ENCODE measurements around the gene CNGB1.
A peak's percentile ranks its signal among the peaks of the same experiment; 100 is the strongest.
"Not testable (repeated sequence)": the region's sequence is repeated elsewhere in the genome, so short reads cannot be mapped to it uniquely, and the experiment has no call there.

CNGB1 gene

DNA sequence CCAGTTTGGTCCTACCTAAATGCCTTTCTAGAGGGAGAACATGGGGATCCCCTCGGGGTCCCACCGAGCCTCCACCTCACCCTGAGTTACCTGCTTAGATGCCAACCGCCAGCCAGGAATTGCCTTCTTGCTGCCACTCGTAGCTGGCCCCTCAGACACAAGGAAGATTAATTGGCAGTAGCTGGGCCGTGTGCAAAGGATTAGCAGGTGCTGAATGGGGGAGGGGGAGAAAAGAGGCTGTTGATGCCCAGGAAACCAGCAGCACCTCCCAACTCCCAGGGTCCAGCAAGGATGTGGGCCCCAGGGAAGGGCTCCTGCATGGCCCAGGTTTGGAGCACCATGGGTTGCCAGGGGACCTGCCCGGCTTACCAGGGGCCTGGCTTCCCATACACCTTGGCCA is at the start of gene CNGB1:
TSS of gene CNGB1 (minus strand) at position 159 of the 400 bp plus-strand sequence. CDS start 3,842 bp downstream, outside the sequence.
- peak; percentile 83 for DNase-seq

DNA sequence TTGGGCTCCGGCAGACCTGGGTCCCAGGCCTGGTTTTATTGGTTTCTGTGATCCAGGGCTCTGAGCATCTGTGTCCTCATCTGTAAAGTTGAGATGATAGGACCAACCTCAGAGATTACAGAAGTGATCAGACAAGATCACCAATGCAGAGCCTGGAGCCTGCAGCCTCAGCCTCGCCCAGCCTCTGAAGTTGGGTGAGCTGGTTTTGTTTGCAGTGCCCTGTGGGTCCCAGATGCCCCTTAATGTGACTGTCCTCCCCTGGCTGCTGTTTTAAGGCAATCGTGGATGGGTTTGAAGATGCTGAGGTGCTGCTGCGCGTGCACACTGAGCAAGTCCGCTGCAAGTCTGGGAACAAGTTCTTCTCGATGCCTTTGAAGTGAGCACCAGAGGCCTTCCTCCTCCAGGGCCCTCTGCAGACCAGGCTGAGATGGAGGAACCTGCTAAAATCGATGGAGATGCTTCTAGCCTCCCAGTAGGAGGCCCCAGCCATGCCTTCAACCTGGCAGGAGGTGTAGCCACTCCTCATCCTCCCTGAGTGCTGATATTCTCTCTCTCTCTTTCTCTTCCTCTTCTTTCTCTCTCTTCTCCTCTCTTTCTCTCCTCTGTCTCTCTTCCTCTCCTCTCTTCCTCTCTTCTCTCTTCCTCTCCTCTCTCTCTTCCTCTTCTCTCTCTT is 49.1 kb upstream of the CNGB1 start:
- no peak for DNase-seq

DNA sequence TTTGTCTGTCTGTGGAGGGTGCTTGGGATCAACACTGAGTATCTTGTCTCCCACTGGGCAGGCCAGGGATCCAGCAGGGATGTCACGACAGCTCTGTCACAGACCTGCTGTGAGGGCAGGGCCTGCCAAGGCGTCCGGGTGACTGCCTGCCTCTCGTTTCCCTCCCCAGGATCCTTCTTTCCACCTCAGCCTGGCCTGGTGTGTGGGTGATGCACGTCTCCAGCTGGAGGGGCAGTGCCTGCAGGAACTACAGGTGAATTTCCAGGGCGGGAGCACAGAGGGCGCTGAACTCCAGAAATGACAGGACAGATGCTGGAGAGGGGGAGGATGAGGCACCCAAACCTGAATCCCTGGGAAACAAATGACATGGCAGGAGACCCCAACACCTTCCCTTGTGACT is 47.9 kb upstream of the CNGB1 start:
- no peak for DNase-seq

DNA sequence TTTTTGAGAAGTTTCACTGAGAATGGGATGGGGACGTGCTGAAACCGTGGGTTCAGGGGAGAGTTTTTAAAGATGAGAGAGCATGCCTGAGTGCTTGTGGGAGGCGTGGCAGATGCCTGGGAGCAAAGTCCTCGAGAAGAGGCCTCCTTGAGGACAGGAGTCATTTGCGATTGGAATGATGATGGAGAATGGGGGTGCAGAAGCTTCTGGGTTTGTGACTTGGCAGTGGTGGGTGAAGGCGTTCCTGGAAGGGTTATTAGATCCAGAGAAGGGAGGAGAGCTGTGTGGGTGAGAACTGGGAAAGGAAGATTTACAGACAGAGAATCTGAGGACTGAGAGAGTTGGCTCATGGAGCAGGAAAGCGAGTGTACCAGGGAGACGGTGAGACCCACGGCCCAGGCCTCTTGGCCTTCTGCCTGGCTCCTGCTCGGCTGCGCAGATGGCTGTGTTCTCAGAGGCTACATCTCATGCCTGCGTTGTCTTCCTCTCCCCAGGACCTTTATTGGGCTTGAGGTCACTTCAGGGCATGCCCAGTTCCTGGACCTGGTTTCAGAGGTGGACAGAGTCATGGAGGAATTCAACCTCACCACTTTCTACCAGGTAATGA is 46.0 kb upstream of the CNGB1 start:
- no peak for DNase-seq

DNA sequence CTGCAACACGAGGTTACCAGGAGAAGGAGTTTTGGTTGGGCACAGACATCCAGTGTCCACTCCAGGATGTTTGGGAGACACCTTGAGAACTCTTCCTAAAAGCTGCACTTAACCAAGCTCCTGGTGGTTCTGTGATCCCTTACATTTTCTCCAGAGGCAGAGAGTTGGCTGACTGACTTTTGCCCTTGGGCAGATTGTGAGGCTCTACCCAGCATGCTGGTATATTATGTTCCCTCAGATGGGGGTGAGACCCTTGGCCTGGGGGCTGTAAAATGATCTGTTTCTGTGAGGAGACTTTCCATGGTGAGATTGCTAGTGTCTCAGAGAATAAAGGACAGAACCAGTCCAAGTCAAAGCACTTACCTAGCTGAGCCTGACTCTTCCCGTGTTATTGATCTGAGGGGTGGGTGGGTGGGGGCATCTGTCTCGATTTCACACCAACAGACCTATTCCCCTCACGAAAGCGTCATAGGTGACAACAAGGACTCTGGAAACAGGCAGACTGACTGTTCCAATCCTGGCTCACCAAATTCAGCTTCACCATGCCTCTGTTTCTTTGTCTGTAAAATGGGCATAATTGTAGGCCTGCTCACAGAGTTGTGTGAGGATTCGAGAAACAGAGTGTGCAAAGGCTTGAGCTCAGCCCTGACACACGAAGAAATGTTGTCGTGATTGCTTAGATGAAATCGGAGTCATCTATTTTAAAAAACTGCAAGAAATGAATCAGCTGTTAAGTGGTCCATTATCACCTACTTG is 42.5 kb upstream of the CNGB1 start:
- DNase-seq: no peak

DNA sequence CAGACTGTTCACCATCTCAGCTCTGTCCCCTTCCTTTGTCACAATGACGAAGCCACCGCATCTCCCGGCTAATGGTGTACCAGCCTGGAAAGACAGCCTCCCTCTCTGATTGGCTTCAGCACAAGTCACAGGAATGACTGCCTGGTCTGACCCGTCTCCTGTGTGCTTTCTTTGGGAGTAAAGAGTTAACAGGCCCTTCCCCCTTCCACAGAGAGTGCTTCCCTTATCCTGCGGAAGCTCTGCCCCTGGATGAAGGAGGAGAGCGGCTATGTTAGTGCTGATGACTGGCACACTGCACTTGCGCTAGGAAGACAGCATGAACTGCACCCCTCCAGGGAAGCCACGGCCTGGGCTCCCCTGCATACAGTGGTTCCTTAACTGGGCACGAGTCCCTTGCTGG is 41.6 kb upstream of the CNGB1 start:
- DNase-seq: no peak

DNA sequence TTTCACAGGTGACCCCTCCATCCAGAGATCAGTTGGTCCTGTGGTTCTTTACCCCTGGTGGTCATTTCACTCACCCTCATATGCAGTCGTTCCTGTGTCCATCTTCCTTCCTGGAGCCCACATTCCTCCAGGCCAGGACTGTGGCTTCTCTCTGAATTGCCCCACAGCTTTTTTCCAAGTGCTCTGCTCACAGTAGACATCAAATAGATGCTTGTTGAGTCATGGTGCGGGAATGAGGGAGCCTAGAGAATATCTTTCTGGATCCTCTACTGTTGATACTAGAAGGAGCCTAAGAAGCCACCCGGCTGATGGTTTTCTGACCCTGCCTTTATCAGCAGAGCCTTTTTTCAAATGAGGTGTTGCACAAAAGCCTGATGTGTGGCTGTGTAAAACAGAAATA is 40.7 kb upstream of the CNGB1 start:
- DNase-seq: no peak

DNA sequence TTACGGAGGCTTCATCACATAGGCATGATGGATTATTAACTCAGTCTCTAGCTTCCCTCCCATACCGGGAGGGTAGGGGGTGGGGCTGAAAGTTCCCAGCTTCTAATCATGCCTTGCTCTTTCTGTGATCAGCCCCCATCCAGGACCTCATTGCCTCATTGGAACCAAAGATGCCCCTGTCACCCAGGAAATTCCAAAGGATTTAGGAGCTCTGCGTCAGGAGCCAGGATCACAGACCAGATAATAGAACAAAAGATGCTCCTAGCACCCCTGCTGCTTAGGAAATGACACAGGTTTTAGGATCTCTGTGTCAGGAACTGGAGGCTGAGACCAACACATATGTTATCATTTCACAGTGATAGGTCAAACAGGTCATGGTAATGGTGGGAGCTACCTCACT is 40.0 kb upstream of the CNGB1 start:
- no peak for DNase-seq

DNA sequence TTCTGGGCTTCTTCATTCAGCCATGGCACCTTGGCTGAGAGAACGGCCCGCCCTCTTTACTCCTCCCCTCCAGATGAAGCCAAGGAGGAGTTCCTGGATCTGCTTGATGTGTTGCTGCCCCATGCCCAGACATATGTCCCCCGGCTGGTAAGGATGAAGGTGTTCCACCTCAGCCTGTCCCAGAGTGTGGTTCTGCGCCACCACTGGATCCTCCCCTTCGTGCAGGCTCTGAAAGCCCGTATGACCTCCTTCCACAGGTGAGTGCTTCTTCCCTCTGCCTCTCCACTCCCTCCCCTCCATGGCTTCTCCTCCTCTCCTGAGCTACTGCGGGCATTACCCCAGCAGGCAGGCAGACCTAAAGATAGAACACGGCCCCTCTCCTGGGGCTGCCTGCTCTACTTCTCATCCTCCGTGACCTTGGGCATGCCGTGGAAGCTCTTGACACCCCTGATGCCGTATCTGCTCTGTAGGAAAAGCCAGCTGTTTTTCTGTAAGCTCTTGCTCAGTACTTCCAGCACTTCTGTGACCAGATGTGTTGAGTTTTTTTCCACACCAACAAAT is 39.0 kb upstream of the CNGB1 start:
- DNase-seq: no peak

DNA sequence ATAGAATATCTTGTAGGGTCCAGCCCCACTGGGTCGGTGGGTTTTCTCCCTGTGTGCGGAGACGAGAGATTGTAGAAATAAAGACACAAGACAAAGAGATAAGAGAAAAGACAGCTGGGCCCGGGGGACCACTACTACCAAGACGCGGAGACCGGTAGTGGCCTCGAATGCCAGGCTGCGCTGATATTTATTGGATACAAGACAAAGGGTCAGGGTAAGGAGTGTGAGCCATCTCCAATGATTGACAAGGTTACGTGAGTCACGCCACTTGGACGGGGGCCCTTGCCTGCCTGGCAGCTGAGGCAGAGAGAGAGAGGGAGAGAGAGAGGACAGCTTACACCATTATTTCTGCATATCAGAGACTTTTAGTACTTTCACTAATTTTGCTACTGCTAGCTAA is 33.8 kb upstream of the CNGB1 start:
- DNase-seq: not testable (repeated sequence)

DNA sequence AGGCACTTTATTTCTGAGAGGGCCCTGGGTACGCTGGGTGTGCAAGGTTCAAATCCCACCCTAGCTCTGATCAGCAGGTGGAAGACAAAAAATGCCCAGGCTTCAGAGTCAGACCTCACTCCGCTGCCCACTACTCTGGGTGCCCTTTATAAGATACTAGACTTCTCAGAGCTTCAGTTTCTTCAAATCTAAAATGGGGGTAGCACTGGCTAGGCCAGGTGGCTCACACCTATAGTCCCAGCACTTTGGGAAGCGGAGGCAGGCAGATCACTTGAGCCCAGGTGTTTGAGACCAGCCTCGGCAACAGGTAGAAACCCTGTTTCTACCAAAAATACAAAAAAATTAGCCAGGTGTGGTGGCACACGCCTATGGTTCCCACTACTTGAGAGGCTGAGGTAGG is 32.0 kb upstream of the CNGB1 start:
- DNase-seq: no peak

DNA sequence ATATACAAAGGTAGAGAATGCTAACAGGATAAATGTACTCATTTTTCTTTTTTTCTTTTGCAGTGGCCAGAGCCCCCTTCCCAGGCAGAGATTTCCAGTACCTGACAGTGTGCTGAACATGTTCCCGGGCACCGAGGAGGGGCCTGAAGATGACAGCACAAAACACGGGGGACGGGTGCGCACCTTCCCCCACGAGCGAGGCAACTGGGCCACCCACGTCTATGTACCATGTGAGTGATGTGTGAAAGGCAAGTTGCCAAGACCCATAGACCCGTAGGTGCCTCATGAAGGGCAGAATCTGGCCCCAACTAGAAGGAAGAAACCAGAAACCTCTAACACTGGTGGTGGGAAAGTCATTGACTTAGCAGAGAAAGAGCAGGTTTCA is 31.5 kb upstream of the CNGB1 start:
- no peak for DNase-seq

DNA sequence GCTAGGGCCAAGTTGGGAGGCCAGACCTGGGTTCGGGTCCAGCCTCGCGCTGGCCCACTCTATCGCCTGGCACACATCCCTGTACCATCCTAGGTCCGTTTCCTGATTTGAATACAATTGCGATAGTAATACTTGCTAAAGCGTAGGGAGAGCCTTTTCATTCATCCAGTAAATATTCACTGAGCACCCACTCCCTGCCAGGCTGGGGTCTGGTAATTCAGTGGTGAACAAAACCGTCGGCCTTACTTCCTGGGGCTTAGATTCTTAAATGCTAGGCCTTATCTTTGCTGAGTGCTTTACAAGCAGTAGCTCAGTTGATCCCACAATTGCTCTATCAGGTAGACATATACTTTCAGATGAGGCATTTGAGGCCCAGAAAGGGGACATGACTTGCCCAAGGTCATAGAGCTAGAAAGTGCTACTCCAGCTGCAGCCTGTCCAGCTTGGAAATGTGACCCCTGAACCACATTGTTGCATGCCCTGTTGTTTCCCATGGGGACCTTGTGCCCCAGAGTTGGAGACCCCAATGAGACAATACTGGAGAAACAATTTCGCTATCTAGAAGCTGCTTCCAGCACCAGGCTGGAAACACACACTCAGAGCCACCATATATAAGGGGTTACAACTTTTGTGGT is 31.0 kb upstream of the CNGB1 start:
- no peak for DNase-seq

DNA sequence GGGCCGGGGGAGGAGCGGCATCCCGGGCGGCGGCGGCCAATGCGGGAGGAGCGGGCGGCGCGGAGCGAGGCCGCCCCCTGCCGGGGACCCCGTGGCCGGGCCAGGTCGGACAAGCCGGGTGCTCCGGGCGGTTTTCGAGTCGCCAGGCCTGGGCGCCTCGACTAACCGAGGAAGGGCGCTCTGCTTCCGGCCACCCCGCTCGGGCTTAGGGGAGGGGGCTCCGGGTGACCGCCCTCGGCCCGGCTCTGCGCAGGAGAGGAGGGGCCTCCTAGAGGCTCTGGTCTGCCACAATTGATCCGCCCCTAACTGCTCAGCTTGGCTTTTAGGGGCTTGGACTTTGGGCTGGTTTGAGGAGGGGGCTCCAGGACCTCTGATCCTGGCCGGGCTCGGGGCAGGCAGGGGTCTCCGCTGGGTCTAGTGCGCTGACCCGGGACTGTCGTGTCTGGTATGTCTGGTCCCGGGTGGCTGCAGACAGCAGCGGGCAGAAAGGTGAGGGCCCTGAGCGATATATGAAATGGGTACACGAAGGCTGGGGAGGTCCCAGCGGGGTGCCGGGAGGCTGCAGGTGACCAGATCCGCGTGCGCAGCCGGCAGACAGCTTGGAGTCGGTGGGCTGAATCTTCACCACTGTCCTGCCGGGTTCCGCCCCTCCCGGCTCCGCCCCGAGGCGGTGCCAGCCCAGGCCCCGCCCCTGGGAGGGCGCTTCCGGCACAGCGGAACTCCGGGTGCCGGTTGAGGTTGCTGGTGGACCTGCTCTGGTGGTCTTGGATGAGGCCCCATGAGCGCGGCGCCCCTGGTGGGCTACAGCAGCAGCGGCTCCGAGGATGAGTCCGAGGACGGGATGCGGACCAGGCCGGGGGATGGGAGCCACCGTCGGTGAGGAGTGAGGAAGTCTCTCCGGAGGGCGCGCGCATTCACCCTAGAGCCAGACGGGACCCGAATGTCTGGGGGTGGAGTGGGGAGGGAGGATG is 30.1 kb upstream of the CNGB1 start, which contains the start of gene USB1:
TSS of gene USB1 (plus strand) at position 702 of the 971 bp plus-strand sequence. CDS start at position 779, 77 bp downstream.
- DNase-seq: peak; percentile 53

DNA sequence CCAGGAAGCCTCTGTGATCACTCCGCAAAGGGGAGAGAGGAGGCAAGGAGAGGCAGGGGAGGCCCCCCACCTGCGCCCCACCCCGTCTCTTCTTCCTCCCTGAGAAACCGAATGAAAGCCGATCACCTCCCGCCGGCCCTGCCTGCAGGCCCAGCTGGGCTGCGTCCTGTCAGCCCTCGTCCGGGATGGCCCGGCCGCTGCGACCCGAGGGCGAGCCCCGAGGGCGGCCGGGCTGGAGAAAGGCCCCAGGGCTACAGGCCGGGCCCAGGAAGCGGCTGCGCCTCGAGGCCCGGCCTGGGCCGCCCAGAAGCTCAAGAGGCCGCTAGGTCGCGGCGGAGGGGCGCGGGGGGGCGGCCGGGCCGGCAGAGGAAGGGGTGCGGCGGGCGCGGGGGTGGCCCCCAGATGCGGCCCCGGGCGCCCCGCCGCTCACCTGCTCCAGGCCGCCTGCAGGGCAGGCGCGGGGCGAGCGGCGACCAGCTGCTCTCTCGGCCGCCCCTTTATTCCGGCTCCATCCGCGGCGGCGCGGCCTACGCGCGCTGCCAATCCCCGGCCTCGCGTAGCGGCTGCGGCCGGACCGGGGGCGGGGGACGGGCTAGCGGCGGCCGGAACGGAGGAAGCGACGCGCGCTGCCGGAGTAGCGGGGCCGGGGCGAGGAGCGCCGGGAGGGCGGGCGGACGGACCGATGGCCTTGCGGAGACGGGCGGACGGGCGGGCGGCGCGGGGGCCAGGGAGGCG is 29.2 kb upstream of the CNGB1 start, which contains the start of gene ZNF319:
TSS of gene ZNF319 (minus strand) at position 702 of the 735 bp plus-strand sequence. CDS start 2,407 bp downstream, outside the sequence.
- DNase-seq: no peak

DNA sequence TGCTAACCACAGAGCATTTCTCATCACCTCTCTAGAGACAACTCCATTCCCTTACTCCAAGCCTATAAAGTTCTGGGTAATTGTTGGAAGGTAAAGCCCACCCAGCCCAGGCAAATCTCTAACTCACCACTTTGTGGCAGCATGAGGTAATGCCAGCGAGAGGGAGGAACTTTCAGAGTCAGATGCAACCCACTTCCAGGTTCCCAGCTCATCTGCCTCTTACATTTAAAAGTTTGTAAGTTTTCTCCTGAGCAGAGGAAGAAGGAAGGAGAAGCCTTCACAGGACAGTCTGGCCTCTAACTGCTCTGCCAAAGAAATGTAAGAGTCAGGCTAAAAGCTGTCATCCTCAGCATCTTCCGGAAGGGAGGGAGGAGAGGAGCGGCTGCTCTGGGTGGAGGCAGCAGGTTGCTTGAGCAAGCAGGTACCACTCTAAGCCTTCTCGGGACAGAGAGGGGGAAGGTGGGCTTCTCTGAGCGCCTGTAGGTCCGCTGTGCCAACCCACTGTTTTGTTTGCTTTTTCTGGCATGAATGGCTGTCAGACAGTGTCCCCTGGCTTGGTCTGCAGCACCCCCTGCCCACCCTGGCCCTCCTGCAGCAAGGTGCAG is 28.5 kb upstream of the CNGB1 start:
- DNase-seq: peak; percentile 4

DNA sequence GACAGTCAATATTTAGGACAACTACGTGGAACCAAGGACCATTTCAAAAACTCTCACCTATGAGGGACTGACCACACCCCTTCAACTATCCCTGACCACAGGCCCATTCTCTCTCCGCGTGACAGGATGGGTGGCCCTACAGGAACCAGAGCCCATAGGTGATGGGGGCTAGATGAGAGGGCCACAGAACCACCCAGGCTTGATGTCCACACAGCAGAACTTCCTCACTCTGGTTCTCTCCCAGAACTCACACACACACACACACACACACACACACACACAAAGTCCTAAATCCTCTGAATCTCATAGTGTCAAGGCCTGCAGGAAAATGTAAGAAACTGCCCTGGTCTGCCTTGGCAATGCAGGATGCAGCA is 28.1 kb upstream of the CNGB1 start:
- no peak for DNase-seq

DNA sequence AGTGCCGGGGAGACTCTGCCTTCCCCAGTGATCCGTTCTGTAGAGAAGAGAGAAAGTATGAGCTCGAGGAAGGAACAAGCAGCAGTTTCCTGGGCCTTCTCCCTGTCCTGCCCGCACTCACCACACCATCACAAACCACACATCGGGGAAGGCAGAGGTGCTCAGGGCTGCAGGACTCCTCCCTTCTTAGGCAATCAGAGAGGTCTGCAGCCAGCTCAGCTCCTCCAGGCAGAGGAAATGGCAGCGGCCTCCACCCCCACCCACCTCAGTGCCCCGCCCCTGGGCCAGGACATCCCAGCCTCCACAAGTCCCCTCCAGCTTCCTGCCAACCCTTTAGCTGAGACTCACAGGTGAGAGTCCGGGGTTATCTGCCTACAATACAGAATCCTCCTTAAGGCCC is 27.6 kb upstream of the CNGB1 start:
- DNase-seq: peak; percentile 9

DNA sequence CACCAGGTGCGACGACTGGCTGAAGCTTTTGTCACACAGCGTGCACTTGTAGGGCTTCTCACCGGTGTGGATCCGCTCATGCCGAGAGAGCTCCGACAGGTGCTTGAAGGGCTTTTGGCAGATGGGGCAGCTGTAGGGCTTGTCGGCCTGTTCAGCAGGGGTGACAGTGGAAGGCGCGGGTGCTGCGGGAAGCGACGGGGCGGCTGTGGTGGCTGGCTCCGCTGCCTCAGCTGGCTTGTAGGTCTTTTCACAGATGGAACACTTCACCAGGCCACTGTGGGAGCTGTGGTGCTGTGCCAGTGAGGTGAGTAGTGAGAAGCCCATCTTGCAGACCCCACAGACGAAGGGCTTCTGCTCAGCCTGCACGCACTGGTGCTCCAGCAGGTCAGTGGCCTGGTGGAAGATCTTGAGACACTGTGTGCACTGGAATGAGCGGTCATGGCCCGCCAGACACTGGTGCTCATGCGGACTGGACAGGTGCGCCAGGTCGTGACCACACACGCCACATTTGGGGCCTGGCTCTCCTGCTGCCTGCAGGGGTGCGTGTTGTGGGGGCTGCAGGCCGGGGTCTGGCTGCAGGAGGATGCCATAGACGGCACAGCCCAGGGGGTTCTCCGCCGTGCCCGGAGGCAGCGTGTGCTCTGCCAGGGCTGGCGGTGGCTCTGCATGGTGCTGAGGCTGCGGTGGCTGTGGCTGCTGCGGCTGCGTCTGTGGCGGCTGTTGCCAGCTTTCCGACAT is 26.8 kb upstream of the CNGB1 start:
- no peak for DNase-seq

DNA sequence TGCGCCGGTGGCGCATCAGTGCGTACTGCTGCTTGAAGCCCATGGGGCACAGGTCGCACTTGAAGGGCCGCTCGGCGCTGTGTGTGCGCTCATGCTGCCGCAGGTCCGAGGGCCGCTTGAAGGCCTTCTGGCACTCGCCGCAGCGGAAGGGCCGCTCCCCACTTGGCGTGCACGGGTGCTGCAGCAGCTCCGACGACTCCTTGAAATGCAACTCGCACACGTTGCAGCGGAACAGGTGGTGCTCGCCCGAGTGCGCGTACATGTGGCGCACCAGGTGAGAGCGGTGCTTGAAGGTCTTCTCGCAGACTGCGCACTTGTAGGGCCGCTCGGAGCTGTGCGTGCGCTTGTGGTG is 26.2 kb upstream of the CNGB1 start:
- no peak for DNase-seq

Data from NCI-H510A treated with DMSO at 0.1 percent for 48 hours (cell line).